Suppressor macrophage (primary cell): Measurements from ENCODE around the gene ZNF423.
A peak's percentile ranks its signal among the peaks of the same experiment; 100 is the strongest.

ENCODE experiments used
- DNase-seq, 4 experiments: peaks; one replicate each; pipeline ENCODE4 v3.0.0-alpha.2; 2020 to 2022

The ZNF423 gene

GRCh38 chr16:49660626-49661025 lies 195.3 kb downstream of the ZNF423 start:
- DNase-seq: no peak

- DNase-seq: no peak
Measured at GRCh38 chr16:49659356-49659755, 196.6 kb downstream of the ZNF423 start.

- no peak for DNase-seq
Measured at GRCh38 chr16:49658531-49658930, 197.4 kb downstream of the ZNF423 start.

GRCh38 chr16:49657736-49658465 lies 198.0 kb downstream of the ZNF423 start:
- DNase-seq: no peak

GRCh38 chr16:49654425-49654824 lies 201.5 kb downstream of the ZNF423 start:
- DNase-seq: no peak

- no peak for DNase-seq
Measured at GRCh38 chr16:49653577-49653976, 202.3 kb downstream of the ZNF423 start.

GRCh38 chr16:49653173-49653570 lies 202.7 kb downstream of the ZNF423 start:
- DNase-seq: no peak

GRCh38 chr16:49652456-49653172 lies 203.3 kb downstream of the ZNF423 start:
- no peak for DNase-seq

GRCh38 chr16:49651996-49652395 lies 203.9 kb downstream of the ZNF423 start:
- no peak for DNase-seq

- DNase-seq: no peak
Measured at GRCh38 chr16:49651226-49651625, 204.7 kb downstream of the ZNF423 start.

- DNase-seq: no peak
Measured at GRCh38 chr16:49650603-49651002, 205.3 kb downstream of the ZNF423 start.

- DNase-seq: no peak
Measured at GRCh38 chr16:49649013-49649765, 206.7 kb downstream of the ZNF423 start.

GRCh38 chr16:49647673-49648072 lies 208.2 kb downstream of the ZNF423 start:
- DNase-seq: no peak

GRCh38 chr16:49645263-49645662 lies 210.6 kb downstream of the ZNF423 start:
- DNase-seq: no peak

GRCh38 chr16:49644145-49644463 lies 211.8 kb downstream of the ZNF423 start:
- DNase-seq: no peak

GRCh38 chr16:49643429-49644144 lies 212.3 kb downstream of the ZNF423 start:
- peak in 1 of 4 experiments; percentile 6 for DNase-seq

- DNase-seq: no peak
Measured at GRCh38 chr16:49641250-49641649, 214.7 kb downstream of the ZNF423 start.

- no peak for DNase-seq
Measured at GRCh38 chr16:49640581-49640980, 215.3 kb downstream of the ZNF423 start.

GRCh38 chr16:49639739-49640431 lies 216.0 kb downstream of the ZNF423 start:
- no peak for DNase-seq

- DNase-seq: no peak
Measured at GRCh38 chr16:49638673-49639610, 217.0 kb downstream of the ZNF423 start.
